CD4-positive, alpha-beta T cell treated with Interleukin-2 at 100 ng/mL for 4 hours (primary cell): ENCODE data around the gene MNAT1.
"Not testable (repeated sequence)": the region's sequence is repeated elsewhere in the genome, so short reads cannot be mapped to it uniquely, and the experiment has no call there.

Experiments used
- DNase-seq: peaks from one replicate; pipeline ENCODE4 v3.0.0-alpha.2; 2020; ENCODE audit warnings: low spot score

The MNAT1 gene

GRCh38 chr14:60738843-60739508 lies 4.4 kb downstream of the MNAT1 start:
- DNase-seq: no peak

- no peak for DNase-seq
These were observed 10.0 kb downstream of the MNAT1 start for GRCh38 chr14:60744566-60744965.

GRCh38 chr14:60753264-60754119 lies 18.9 kb downstream of the MNAT1 start:
- DNase-seq: peak; percentile 64

GRCh38 chr14:60756847-60757246 lies 22.3 kb downstream of the MNAT1 start:
- no peak for DNase-seq

GRCh38 chr14:60757567-60758002 lies 23.0 kb downstream of the MNAT1 start:
- DNase-seq: no peak

GRCh38 chr14:60758885-60759284 lies 24.3 kb downstream of the MNAT1 start:
- DNase-seq: no peak

GRCh38 chr14:60760209-60760608 lies 25.6 kb downstream of the MNAT1 start:
- DNase-seq: no peak

GRCh38 chr14:60760644-60761364 lies 26.2 kb downstream of the MNAT1 start:
- no peak for DNase-seq

- DNase-seq: no peak
These were observed 34.0 kb downstream of the MNAT1 start for GRCh38 chr14:60768602-60769001.

GRCh38 chr14:60771117-60771516 lies 36.6 kb downstream of the MNAT1 start:
- DNase-seq: no peak

- no peak for DNase-seq
These were observed 39.0 kb downstream of the MNAT1 start for GRCh38 chr14:60773558-60773957.

GRCh38 chr14:60775296-60775695 lies 40.7 kb downstream of the MNAT1 start:
- DNase-seq: no peak

GRCh38 chr14:60777856-60778578 lies 43.5 kb downstream of the MNAT1 start:
- no peak for DNase-seq

- not testable (repeated sequence) for DNase-seq
These were observed 45.4 kb downstream of the MNAT1 start for GRCh38 chr14:60779745-60780514.

GRCh38 chr14:60780558-60780957 lies 46.0 kb downstream of the MNAT1 start:
- not testable (repeated sequence) for DNase-seq

GRCh38 chr14:60786905-60787304 lies 52.3 kb downstream of the MNAT1 start:
- DNase-seq: no peak

- no peak for DNase-seq
These were observed 55.1 kb downstream of the MNAT1 start for GRCh38 chr14:60789656-60790055.

GRCh38 chr14:60790850-60791249 lies 56.3 kb downstream of the MNAT1 start:
- DNase-seq: no peak

GRCh38 chr14:60796434-60796833 lies 61.9 kb downstream of the MNAT1 start:
- DNase-seq: no peak

- DNase-seq: no peak
These were observed 65.8 kb downstream of the MNAT1 start for GRCh38 chr14:60800409-60800808.

GRCh38 chr14:60803871-60804270 lies 69.3 kb downstream of the MNAT1 start:
- DNase-seq: no peak
